Activated gamma-delta T cell treated with Interleukin-2 at 50 U/mL for 16 hours (primary cell): Measurements from ENCODE around the gene TTC7B.

Experiments
- DNase-seq: peaks from one replicate; pipeline ENCODE4 v3.0.0-alpha.2; 2020

Gene TTC7B

GRCh38 chr14:90518069-90518940 lies 297.9 kb downstream of the TTC7B start:
- DNase-seq: no peak

DNA sequence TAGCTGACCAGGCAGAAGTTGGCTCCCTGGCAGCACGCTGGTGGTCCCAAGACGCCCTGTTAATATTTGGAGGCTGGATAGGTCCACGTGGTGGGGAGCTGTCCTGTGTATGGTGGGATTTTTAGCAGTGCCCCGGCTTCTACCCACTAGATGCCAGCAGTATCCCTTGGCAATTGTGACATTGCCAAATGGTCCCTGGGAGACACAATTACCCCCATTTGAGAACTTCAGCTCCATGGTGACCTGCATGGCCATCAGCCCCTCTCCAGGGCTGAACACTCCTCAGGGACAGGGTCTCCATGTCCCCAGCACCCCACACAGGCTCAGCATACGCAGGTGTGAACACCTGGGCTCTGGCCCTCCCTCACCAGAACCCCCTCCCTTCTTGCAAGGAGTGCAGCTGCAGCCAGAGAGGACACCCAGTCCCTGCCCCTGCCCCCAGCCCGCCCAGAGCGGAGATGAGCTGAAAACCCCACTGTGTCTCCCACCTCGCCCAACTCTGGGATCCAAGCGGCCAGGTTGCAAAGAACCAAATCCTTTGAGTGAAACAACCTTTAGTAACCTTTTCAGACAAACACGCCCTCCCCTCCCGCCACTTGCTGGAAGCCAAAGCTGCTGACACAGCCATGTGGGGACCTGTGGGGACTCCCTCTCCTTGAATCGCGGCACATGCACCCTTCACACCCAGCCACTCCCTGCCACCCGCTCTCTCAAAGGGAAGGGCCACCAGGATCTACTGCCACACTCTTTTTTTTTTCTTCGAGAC lies 299.0 kb downstream of the TTC7B start:
- no peak for DNase-seq

DNA sequence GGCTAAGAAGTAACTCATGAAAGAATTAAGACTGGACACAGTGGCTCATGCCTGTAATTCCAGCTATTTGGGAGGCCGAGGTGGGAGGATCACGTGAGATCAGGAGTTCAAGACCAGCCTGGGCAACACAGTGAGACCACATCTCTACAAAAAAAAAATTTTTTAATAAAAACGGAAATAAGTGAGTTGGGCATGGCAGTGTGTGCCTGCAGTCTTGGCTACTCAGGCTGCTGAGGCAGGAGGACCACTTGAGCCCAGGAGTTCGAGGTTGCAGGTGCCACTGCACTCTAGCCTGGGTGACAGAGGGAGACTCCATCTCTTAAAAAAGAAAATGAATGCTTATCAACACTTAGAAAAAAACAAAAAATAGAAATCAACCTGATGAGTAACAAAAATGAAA lies 301.7 kb downstream of the TTC7B start:
- DNase-seq: no peak

- DNase-seq: no peak
These were observed 302.2 kb downstream of the TTC7B start for GRCh38 chr14:90514015-90514398.

- no peak for DNase-seq
These were observed 302.8 kb downstream of the TTC7B start for GRCh38 chr14:90513161-90514014.

GRCh38 chr14:90512329-90512991 lies 303.8 kb downstream of the TTC7B start:
- DNase-seq: no peak

- DNase-seq: no peak
These were observed 304.4 kb downstream of the TTC7B start for GRCh38 chr14:90511795-90512328.

DNA sequence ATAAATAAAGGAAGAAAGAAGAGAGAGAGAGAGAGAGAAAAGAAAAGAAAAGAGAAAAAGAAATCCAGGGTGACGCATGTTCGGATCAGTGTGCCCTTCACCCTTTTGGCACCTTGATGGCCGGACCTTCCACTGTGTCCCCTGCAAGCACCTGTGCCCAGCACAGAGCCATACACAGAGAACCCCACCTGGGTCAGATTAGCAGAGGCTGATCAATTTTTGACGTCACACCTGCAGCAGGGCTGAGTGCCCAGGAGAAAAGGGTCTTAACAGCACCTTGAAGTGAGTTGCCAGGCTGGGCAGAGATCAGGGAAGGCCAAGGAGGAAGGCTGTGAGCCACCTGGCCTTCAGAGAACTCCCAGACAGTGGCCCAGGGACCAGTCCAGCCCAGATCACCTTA lies 305.0 kb downstream of the TTC7B start:
- no peak for DNase-seq

DNA sequence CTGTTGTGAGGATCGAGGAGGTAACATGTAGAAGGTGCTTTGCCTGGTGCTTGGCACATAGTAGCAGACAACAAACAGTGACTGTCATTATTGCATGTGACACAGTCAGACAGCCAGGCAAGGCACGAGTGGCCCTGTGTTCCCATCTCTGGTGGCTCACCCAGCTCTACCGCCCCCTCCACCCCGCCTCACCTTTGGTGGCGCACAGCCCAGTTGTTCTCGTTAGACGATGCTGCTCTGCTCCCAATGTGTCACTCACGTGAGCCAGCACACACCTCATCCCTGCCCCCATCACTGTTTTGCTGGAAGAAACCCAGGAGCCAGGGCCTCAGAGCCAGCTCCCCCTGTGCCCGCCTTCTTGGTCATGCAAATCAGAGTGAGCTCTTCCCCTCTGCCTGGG lies 306.1 kb downstream of the TTC7B start:
- no peak for DNase-seq

- no peak for DNase-seq
These were observed 306.8 kb downstream of the TTC7B start for GRCh38 chr14:90509403-90509802.

GRCh38 chr14:90508536-90509254 lies 307.5 kb downstream of the TTC7B start:
- no peak for DNase-seq

GRCh38 chr14:90508036-90508435 lies 308.2 kb downstream of the TTC7B start:
- no peak for DNase-seq

DNA sequence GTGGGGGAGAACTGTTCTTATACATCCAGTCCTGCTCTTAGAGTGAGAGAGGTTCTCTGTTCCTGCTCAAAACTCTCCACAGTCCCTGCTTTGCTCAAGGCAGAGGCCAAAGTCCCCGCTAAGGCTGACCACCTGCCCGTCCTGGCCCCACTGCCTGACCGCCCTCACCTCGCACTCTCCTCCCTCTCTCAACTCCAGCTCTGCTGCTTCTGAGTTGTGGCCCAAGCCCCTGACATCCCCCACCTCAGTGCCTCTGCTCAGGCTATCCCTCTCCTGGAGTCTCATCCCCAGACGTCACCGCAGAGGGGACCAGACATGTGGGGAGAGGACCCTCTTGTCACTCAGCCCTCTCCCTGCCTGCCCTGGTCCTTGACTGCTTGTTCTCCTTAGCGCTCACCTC lies 308.8 kb downstream of the TTC7B start:
- DNase-seq: no peak

- no peak for DNase-seq
These were observed 309.5 kb downstream of the TTC7B start for GRCh38 chr14:90506748-90507147.

DNA sequence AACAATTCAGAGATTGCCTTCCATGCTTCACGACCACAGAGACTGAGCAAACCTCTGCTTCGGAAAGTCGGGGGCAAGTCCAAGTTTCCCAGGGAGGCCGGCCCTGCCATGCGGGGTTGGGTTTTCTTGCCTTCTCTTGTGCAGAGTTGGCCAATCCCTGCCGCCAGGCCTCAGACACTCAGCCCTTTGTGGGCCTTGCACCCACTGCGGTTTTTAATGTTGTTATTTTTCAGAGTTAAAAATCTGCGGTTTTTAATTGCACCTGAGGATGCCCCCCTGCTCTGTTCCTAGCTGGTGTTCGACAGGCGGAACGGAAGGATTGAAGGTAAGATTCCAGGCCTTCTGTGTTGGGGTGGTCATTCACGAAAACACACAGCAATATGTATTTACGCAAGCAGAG lies 310.7 kb downstream of the TTC7B start:
- DNase-seq: no peak

- DNase-seq: no peak
These were observed 311.6 kb downstream of the TTC7B start for GRCh38 chr14:90504643-90505042.

DNA sequence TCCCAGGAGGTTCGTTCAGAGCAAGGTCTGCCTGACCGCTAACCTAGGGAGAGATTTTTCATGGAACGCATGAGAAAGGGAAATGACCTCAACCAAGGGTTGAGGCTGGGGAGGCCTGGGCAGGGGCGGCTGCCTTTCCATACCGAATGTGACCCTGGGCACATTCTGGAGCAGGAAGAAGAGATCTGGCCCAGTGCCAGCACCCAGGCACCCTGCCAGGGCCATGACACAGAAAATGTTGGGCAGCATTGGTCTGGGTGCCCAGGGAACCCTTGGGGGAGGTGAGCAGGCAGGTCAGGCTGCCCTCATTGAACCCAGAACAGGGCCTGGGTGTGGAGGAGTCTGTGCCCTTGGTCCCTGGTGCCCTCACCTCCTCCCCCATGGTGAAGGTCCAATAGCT lies 312.6 kb downstream of the TTC7B start:
- no peak for DNase-seq

DNA sequence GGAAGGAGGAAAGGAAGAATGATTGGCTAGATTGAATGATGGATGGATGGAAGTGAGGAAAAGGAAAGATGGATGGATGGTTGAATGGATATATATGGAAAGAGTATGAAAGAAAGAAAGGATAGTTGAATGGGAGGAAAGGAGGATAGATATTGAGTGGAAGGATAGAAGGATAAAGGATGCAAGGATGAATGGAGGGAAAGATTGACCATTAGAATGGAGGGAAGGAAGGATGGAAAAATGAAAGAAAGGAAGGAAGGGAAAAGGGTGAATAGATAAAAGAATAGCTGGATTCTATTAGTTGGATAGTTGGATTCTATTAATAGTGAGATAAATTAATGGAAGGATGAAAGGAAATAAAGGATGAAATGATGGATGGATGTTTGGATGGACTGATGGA lies 313.5 kb downstream of the TTC7B start:
- no peak for DNase-seq

- DNase-seq: no peak
These were observed 315.4 kb downstream of the TTC7B start for GRCh38 chr14:90500665-90501370.

DNA sequence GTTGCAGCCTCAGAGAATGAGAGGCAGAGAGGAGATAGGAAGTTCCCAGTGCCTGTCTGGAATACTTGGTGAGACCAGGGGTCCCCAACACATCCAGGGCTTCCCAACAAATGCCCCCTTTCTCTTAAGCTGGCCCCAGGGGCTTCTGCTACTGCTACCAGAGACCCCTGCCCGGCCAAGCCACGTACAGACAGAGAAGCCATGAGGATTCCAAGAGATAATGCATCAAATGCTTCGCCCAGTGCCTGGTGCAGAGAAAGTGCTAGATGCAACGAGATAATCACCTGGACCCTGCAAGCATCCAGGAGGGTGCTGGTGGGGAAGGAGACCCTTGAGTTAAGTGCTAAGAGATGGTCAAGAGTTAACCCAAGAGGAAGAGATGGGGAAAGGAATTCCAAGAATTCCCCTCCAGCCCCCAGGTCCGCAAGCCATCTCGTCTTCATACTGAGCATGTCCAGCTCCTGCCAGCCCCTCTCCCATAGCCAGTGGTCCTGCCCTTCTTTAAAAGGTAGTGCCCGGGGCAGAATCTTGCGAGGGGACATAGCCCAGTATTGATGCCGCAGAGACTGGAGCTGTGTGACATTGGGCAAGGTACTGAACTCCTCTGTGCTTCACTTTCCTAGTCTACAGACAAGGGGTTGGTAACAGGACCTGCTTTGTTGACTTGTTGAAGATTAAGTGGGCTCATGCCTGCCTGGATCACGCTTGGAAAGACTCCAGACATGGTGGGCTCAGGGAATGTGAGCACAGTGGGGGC lies 316.1 kb downstream of the TTC7B start:
- DNase-seq: no peak
